Measurements from ENCODE around the gene UBE2J2.

DNA sequence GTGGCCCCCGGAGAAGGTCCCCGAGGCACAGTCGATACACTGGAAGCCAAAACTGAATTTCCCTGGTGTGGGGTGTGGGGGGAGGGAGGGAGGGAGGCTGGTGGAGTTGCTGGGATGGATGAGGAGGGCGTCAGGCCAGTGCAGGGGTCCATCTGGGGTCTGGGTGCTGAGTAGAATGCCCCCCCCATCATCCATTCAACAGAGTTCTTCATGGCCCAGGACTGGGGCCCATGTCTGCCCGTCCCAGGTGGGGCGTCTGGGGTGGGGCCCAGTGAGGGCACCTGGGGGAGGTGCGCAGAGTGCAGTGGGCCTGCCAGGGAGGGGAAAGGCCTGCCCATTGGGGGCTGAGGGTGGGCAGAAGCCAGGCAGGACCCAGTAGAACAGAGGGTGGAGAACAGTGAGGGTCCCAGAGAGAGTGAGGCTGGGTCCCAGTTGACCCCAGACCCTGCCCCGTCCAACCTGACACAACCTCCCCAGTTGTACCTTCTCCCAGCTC lies 69.2 kb downstream of the UBE2J2 start:
- TF ChIP-seq, protein P1, sequence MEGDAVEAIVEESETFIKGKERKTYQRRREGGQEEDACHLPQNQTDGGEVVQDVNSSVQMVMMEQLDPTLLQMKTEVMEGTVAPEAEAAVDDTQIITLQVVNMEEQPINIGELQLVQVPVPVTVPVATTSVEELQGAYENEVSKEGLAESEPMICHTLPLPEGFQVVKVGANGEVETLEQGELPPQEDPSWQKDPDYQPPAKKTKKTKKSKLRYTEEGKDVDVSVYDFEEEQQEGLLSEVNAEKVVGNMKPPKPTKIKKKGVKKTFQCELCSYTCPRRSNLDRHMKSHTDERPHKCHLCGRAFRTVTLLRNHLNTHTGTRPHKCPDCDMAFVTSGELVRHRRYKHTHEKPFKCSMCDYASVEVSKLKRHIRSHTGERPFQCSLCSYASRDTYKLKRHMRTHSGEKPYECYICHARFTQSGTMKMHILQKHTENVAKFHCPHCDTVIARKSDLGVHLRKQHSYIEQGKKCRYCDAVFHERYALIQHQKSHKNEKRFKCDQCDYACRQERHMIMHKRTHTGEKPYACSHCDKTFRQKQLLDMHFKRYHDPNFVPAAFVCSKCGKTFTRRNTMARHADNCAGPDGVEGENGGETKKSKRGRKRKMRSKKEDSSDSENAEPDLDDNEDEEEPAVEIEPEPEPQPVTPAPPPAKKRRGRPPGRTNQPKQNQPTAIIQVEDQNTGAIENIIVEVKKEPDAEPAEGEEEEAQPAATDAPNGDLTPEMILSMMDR (conservative IDR thresholded peaks at IDR 0.05; ENCODE audit: low read depth, low read length): no peak
- no peak for TF ChIP-seq EZH2 (IDR thresholded peaks at IDR 0.05; ENCODE audit: low read length, unreplicated experiment)

Data from PC-3 (cell line).